HL-60/S4 treated with retinoic acid at 250 ng/mL for 4 days and 3 days (cell line): ENCODE measurements around the gene NSG1.
"Not testable (repeated sequence)": the region's sequence is repeated elsewhere in the genome, so short reads cannot be mapped to it uniquely, and the experiment has no call there.

Source experiments
- in situ Hi-C: fragments of 300-500 bp; cut with MboI; formaldehyde crosslinking; loops from 2 replicates; pipeline ENCODE4 v1.7.0; 2022; ENCODE audit warnings: low sequenced_read_pairs

Gene NSG1

DNA sequence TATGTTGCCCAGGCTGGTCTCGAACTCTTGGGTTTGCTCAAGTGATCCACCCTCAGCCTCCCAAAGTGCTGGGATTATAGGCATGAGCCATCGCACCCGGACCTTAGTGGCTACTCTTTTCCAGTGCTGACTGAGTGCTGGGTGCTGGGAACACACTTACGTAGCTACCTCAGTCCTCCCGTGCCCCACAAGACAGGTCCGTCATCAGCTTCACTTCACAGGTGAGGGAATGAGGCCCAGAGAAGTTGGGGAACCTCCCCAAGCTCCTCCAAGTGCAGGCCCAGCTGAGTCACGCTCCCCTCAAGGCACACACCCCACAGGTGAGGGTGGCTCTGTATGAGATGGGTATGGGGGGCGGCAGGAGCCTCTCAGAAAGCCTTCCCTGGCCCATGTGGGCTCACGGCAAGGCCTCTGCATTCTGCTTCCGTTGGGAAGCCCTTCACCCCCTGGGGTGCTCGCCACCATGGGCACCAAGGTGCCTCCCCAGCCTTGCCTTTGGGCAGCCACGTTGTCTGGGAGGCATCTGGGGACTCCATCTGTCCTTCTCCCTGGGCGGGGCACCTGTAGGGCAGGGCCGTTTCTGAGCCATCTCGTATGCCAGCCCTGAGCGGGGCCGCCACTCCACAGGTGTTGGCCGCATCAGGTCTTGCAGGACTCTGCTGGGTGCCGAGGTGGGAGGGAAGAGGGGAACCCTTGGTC lies 28.4 kb downstream of the NSG1 start:
- in situ Hi-C loops, result no loop called here

DNA sequence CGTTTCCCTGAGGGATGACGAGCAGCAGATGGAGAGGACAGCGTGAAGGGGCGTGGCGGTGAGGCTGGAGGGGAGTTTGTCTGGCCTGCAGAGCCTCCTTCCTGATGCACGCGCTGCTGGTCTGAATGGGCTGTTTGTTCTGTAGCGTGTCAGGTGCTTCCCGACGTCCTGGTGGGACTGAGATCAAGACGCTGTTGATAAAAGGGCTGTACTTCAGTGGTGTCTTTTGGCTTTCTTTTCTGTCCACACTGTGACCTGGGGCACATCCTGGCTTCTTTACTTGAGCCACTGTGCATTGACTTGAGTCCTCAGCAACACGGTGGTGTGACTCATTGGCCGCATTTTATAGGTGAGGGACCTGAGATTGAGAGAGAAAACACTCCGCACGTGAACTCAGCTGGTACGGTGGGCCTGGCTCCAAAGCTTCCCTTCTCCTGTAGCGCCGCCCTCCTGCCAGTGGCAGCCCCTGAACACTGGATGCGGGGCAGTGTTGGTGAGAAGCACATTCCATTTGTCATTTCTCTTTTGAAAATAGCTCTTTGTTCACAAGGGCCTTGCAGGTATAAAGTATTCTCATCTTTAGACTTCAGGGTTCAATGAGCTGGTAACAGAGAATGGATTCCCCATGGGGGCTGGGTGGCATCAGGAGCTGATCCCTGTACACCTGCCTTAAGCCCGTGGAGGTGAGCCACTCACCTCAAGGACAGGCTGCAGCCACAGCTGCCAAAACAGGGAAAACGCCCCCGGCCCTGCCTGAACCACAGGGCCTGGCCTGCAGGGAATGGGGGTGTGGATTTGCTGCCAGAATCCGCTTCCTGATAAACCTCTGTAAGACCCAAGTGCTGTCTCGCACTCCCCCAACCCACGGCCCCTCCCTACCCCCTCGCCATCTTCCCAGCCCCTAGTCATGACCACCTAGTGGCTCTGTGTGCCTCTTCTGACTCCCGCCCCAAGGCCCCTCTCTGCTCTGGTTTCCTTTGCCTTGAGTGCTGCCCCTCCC lies 29.2 kb downstream of the NSG1 start:
- in situ Hi-C loops, result no loop called here

GRCh38 chr4:4416981-4417380 lies 30.1 kb downstream of the NSG1 start:
- in situ Hi-C loops, result no loop called here

- in situ Hi-C loops, result no loop called here
Measured at GRCh38 chr4:4417886-4418285, 31.0 kb downstream of the NSG1 start.

DNA sequence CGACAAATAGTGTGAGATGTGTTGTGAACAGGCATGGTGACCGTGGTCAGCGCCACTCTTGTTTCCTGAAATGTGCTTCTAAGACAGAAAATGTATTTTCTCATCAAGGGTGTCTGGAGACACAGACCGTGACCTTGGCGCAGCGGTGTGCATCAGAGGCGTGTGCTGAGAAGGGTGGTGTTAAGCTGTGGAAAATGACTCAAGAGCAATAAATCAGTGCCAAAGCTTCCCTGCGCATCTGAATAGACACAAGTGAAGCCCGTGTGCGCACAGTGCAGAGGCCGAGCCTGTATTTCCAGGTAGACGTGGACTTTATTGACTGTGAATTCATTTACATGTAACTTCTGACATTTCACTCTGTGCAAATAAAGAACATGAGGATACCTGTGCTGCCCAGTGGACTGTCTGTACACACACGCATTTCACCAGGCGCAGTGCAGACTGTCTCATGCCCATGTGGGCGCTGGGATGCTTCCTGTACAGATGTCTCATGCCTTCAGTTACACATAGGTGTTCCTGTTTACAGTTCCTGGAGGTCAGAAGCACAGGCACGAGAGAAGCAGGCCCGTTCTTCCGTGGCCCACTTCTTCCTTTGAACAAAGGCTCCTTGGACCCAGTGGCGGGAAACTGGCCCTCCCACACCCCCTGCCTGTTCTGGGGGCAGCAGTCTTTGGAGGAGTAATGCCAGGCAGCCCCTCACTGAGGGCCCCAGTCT lies 31.9 kb downstream of the NSG1 start:
- in situ Hi-C loops, result no loop called here

DNA sequence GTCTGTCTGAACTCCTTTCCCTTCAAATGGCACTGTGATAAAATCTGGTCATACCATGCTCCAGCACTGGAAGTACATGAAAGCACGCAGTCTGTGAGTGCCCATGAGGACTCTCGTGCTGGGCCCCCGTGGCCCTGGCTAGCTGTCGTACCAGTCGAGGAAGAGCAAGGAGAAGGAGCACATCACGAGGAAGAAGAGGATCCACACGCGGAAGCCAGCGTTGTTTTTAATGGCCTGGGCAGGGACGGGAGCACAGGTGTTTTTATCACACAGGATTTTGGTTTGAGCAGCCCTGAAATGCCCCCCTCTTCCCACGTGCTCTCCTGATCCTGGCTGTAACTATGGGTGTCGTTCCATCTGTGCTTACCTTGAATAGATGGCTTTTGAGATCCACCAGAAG lies 33.0 kb downstream of the NSG1 start:
- in situ Hi-C loops, result no loop called here

DNA sequence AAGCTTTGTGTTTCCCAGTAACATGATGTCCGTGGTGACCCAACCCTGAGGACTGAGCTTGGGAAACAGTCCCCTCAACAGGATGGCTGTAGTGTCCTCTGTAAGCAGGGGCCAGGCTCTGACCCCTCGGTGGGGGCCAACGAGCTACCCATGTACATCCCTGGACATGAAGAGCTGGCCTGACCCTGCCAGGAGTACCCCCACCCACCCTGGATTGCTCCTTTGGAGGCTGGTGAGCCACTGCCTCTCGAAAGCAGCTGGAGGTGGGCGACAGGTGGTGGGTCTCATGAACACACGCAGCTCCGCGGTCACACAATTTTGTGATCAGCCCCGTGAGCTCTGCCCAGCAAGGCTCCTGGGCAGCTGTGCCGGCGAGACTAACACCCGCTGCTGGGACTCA lies 33.5 kb downstream of the NSG1 start:
- in situ Hi-C loops, result no loop called here

DNA sequence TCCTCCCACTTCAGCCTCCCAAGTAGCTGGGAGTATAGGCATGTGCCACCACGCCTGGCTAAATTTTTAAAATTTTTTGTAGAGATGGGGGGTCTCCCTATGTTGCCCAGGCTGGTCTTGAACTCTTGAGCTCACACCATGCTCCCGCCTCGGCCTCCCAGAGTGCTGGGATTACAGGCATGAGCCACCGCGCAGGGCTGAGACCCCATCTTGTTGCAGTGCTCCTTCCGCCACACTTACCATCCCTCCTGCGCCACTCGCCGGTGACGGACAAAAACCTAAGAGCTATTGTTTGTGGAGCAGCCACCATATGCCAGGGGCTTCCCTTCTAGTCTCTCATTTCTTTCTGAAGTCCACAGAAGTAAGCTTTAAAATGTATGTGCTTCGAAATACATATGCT lies 34.5 kb downstream of the NSG1 start:
- in situ Hi-C loops, result no loop called here

DNA sequence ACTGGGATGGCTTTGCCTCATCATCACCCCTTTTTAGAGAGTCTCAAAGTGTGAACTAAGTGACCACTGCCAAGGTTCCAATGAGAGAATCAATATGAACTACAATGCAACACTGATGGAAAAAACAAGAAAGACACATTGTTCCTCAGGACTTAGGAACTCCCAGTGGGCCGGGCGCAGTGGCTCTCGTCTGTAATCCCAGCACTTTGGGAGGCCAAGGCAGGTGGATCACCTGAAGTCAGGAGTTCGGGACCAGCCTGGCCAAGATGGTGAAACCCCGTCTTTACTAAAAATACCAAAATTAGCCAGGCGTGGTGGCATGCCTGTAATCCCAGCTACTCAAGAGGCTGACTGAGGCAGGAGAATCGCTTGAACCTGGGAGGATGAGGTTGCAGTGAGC lies 35.2 kb downstream of the NSG1 start:
- in situ Hi-C loops, result not testable (repeated sequence)

DNA sequence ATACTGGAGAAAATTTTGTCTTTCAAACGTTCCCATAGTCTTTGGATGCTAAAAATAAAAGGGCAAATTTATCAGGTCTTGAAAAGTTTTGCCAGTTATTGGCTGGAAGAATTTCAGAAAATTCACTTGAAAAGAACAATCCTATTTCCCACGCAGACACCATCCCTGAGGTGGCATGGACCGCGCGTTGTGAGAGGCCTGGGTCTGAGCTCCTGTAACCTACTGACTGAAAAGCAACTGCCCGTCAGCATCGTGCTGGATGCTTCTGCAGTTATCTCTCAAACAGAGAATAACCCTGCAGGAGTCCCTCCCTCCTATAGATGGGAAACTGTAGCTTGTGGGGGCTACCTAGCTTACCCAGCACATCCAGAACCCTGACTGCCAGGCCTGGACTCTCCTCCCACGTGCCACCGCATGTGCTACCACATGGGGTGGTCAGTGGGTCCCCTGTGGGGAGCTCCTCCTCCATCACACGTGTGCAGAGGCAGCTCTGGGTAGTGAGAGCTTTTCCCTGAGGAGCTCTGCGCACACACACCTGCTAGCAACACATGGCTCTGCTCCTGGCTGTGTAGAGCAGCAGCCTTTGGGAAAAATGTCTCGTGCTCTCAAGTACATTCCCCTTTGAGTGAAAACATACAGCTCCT lies 36.1 kb downstream of the NSG1 start:
- in situ Hi-C loops, result no loop called here

DNA sequence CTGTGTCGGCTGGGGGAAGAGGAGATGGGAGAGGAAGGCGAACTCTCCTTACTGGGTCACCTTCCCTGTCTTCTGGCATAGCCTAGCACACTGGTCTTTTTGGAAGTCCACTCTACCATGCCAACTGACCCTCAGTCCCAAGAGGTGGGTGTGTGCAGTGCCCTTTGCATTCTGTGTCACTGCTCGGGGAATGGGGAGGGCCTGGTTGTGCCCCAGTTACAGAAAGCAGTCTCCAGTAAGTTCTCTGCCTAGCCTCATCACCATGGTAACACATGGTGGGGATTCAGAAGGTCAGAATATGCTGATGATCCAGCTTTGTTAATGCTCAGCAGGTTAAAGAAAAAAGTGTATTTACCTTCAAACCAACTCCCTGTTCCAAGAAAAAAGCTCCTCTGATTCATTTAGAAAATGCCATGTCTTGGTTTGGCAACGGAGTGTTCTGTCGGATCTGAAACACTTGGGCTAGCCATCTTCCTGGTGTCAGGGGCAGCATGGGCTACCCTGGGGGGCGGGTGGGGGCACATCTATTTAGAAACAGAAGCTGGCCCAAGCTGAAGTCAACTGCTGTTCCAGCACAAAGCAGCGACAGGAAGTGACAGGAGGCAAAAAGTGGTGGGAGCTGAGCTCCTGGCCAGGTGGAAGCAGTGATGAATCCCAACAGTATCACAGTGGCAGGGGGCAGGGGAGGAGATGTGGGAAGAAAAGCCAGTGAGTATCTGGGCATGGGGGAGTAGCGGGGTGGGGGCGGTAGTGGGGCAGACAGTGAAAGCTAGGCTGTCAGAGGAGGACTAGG lies 37.0 kb downstream of the NSG1 start:
- in situ Hi-C loops, result no loop called here

GRCh38 chr4:4424499-4425115 lies 37.7 kb downstream of the NSG1 start:
- in situ Hi-C loops, result no loop called here

GRCh38 chr4:4425119-4425690 lies 38.3 kb downstream of the NSG1 start:
- in situ Hi-C loops, result no loop called here

- in situ Hi-C loops, result no loop called here
Measured at GRCh38 chr4:4425696-4426095, 38.8 kb downstream of the NSG1 start.

DNA sequence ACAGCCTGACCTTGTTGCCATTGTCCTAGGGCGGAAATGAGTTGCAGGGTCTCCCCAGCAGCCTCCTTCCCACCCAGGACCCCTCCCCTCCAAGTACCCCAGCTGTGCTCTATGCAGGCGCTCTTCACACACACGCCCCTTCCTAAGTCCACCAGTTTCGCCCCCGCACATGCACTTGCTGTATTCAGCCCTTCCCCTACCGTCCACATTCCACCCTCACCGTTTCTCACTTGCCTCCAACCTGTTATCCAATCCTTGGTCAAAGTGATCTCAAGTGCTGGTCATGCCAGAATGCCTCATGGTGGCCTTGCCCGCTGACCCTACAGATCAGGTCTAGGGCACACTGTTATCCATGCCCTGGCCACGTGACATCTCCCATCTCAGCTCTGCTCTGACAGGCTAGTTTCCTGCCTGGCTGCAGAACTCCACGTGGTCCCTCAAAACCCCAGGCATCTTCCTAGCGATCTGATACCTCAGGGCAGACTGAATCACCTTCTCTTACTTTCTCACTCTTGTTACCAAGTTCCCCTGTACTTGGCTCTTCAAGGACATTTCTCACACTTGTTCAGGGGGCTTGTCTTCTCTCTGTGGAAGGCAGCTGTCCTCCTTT lies 39.7 kb downstream of the NSG1 start:
- in situ Hi-C loops, result no loop called here

GRCh38 chr4:4427121-4427870 lies 40.4 kb downstream of the NSG1 start:
- in situ Hi-C loops, result no loop called here

DNA sequence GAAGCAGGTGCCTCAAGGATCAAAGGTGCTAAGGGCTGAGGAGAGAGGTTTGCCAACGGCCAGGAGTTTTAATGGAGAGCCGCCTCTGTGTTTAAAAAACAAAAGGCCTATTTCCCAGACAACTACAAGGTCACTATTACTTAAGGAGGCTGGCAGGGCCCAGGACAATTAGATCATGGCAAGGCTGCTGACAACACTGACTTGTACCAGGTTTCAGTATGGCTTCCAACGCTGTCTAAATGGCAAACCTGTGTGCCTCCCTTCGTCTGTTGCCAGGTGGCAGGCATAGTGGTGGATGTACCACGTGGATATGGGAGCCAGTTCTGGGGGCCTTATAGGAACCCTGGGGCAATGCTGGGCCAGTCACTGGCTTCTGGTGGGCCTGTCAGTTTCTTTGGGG lies 41.0 kb downstream of the NSG1 start:
- in situ Hi-C loops, result no loop called here
